GM12891 (cell line): Measurements from ENCODE around the gene KCNG2.

ENCODE experiments used
- POLR2A ChIP-seq: IDR thresholded peaks from 2 replicates; pipeline ENCODE4 v1.6.1; 2011; ENCODE audit warnings: low read depth, low read length, control low read depth
- POLR2AphosphoS5 ChIP-seq: IDR thresholded peaks from 2 replicates; pipeline ENCODE4 v1.6.1; 2011; ENCODE audit warnings: low read depth, low read length, control low read depth
- TAF1 ChIP-seq: IDR thresholded peaks from 2 replicates; pipeline ENCODE4 v1.6.1; 2011; ENCODE audit warnings: low read depth, low read length, control low read depth

DNA sequence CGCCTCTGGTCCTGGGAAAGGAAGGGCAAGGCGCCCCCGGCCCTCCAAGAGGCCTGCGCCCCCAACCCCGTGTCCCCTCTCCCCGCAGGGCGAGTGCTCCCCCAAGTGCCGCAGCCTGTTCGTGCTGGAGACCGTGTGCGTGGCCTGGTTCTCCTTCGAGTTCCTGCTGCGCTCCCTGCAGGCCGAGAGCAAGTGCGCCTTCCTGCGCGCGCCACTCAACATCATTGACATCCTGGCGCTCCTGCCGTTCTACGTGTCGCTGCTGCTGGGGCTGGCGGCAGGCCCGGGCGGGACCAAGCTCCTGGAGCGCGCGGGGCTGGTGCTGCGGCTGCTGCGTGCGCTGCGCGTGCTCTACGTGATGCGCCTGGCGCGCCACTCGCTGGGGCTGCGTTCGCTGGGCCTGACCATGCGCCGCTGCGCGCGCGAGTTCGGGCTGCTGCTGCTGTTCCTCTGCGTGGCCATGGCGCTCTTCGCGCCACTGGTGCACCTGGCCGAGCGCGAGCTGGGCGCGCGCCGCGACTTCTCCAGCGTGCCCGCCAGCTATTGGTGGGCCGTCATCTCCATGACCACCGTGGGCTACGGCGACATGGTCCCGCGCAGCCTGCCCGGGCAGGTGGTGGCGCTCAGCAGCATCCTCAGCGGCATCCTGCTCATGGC, 101.3 kb downstream of the KCNG2 start:
- TF ChIP-seq POLR2AphosphoS5 (no peak; the same call in 1 of the 2 replicates), POLR2A (no peak), TAF1 (no peak)
